Breast epithelium (tissue), 3 donors: ENCODE results near the gene DNAJA2.

Experiments used
- CTCF ChIP-seq, 3 donors: fragments of 450-650 bp; IDR thresholded peaks; one replicate each; pipeline ENCODE4 v1.5.1; 2016 to 2017; ENCODE audit warnings: antibody characterized with exemption in 3 of 3, mild to moderate bottlenecking in 3 of 3, moderate library complexity in 3 of 3
- POLR2A ChIP-seq: fragments of 450-650 bp; IDR thresholded peaks from one replicate; pipeline ENCODE4 v1.6.1; 2016; ENCODE audit warnings: antibody characterized with exemption, mild to moderate bottlenecking, moderate library complexity
- POLR2AphosphoS5 ChIP-seq, 3 donors: sonication (generic); formaldehyde crosslinking; IDR thresholded peaks; one replicate each; pipeline ENCODE4 v1.6.1; 2017; ENCODE audit warnings: antibody characterized with exemption in 3 of 3

GRCh38 chr16:46997844-46998243, 24.4 kb upstream of the DNAJA2 start:
- no peak for TF ChIP-seq POLR2AphosphoS5 (IDR thresholded peaks at IDR 0.05)
- TF ChIP-seq CTCF (IDR thresholded peaks at IDR 0.05): no peak
- no peak for TF ChIP-seq POLR2A
